DMS53 treated with DMSO at 0.1 percent for 48 hours (cell line): Measurements from ENCODE around the gene GCNT2.
"Not testable (repeated sequence)": the region's sequence is repeated elsewhere in the genome, so short reads cannot be mapped to it uniquely, and the experiment has no call there.

Experiments used
- DNase-seq: peaks from one replicate; lab custom pipeline; 2025; ENCODE audit not compliant: unreplicated experiment; lab: John Stamatoyannopoulos, UW

GCNT2 gene

GRCh38 chr6:10603219-10603618 is 82.1 kb downstream of the GCNT2 start:
- no peak for DNase-seq

DNA sequence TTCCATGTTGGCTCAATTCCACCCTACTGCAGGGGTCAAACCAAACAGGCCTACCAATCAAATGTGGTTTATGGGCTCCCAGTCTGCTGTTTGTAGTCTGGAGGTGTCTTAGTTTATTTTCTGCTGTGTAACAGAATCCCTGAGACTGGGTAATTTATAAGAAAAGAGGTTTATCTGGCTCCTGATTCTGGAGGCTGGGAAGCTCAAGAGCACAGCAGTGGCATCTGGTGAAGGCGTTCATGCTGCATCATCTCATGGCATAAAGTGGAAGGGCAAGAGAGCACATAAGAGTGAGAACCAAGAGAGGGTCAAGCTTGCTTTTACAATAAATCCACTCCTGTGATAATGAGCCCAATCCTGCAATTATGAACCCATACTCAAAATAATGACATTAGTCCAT is 87.9 kb downstream of the GCNT2 start:
- no peak for DNase-seq

DNA sequence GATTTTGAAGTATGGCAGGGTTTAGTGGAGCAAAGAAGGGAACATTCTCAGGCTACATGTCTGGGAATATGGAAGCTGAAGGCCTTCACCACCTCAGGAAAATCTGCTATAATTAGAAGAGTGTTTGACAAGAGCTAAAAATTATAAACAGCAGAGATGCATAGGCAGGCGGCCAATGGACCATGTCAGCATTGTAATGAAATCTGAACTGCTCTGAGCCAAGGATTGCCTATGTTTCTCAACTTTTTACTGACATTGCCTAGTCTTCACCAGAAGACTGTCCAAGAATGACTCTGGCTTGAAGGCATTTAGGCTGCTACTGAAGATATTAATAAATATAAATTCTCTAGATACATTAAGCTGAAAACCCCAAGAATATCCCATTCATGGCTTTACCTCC is 89.1 kb downstream of the GCNT2 start:
- DNase-seq: no peak

DNA sequence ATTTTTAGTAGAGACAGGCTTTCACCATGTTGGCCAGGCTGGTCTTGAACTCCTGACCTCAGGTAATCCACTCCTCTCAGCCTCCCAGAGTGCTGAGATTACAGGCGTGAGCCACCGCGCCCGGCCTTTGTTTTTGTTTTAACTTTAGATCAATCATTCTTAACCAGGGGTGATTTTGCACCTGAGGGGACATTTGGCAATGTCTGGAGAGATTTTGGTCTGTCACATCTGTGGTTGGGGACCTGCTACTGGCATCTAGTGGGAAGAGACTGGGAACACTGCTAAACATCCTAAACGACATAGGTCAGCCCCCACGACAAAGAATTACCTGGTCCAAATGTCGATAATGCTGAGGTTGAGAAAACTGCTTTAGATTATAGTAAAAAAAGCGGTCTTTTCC is 91.0 kb downstream of the GCNT2 start:
- no peak for DNase-seq

- no peak for DNase-seq
Measured at GRCh38 chr6:10613077-10613476, 91.9 kb downstream of the GCNT2 start.

GRCh38 chr6:10613723-10614122 is 92.6 kb downstream of the GCNT2 start:
- peak; percentile 47 for DNase-seq

GRCh38 chr6:10615675-10616074 is 94.5 kb downstream of the GCNT2 start:
- no peak for DNase-seq

DNA sequence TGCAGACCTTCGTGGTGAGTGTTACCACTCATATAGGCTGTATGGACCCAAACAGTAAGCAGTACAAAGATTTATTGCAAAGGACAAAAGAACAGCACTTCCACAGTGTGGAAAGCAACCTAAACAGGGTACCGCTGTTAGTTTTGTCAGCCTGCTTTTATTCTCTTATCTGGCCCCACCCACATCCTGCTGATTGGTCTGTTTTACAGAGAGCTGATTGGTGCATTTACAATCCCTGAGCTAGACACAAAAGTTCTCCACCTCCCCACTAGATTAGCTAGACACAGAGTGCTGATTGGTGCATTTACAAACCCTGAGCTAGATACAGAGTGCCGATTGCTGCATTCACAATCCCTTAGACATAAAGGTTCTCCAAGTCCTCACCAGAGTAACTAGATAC is 95.1 kb downstream of the GCNT2 start:
- DNase-seq: not testable (repeated sequence)

DNA sequence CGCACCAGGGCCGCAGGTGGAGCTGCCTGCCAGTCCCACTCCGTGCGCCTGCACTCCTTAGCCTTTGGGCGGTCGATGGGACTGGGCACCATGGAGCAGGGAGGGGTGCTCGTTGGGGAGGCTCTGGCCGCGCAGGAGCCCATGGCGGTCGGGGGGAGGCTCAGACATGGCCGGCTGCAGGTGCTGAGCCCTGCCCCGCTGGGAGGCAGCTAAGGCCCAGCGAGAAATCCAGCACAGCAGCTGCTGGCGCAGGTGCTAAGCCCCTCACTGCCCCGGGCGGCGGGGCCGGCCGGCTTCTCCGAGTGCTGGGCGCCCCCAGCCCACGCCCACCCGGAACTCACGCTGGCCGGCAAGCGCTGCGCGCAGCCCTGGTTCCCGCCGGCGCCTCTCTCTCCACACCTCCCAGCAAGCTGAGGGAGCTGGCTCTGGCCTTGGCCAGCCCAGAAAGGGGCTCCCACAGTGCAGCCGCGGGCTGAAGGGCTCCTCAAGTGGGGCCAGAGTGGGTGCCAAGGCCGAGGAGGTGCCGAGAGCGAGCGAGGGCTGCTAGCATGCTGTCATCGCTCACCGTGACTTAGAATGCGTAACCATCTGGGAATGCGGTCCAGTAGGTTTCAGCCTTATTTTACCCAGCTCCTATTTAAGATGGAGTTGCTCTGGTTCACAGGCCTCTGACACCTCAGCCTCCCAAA is 96.0 kb downstream of the GCNT2 start:
- no peak for DNase-seq

DNA sequence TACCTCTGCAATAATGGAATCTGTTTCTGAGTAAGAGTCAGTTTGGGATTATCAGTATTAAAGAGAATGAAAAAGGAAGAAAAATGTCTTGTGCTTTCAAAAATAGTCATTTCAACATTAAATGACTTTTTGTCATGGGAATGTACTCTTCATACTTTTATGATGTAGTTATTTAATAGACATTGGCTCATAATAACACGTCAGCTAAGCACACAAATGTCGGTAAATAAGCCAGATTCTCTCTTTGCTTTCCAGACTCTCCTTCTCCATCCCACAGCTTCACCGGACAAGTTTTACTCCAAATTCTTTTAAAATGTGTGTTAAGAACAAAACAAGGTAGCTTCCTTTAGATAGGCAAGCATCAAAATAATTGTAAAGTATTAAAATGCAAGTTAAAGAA is 97.3 kb downstream of the GCNT2 start:
- DNase-seq: no peak

DNA sequence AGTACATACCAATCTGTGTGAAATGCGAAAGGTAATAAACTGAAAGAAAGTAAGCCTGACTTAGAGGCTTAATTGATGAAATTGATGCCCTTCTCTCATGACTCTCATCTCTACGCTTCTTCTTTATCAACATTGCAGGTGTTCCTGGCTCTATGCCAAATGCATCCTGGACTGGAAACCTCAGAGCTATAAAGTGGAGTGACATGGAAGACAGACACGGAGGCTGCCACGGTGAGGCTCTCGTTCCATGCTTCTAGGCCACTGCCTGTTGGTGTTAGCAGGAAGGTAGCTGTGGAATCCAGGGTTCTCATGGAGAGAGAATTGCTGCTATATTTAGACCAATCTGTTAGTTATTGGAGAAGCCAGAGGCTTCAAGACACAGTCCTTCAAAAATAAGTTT is 100.1 kb downstream of the GCNT2 start:
- DNase-seq: no peak

DNA sequence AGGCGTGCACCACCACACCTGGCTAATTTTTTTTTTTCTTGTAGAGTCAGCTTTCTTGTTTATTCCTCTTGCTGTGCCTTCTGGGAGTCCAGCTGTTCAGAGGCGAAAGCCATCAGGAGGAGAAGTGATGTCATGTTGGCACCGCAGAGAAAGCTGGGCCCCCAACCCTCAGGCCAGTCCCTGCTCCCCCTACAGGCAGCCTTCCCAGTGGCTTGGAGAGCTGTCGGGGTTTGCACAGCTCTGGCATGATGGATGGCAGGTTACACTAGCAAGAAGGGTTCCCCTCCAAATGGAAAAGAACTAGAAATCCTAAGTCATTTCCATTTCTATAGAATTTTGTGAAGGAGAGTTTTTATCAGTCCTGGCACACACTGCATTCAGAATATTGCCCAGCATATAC is 100.7 kb downstream of the GCNT2 start:
- DNase-seq: no peak

DNA sequence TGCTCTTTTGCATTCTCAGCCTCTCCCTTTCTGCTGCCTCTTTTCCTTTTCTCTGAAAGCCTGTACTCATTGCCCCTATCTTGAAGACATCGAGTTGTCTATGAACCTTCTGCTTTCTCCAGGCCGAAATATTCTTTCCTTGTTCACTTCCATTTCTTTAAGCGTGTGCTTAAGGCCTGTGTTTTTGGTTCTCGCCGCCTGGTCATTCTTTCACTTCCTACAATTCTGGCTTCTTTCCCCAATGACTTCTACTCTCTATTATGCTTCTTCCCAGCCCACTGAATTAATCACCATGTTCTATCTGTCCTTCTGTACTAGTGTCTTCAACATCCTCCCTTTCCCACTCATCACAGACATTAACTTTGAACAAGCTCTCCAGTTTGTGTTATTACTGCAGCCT is 103.7 kb downstream of the GCNT2 start:
- DNase-seq: no peak

DNA sequence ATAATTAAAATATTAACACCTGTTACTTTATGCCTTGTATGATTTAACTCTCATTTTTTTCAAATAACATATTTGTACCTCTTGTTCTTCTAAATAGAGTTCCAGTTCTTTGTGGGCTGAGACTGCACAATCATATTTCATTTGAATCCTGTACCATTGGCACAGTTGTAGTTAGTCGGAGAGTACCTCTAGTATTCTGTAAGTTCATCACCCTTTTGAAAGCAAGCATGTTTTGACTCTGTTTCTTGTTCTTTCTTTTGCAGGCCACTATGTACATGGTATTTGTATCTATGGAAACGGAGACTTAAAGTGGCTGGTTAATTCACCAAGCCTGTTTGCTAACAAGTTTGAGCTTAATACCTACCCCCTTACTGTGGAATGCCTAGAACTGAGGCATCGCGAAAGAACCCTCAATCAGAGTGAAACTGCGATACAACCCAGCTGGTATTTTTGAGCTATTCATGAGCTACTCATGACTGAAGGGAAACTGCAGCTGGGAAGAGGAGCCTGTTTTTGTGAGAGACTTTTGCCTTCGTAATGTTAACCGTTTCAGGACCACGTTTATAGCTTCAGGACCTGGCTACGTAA is 105.1 kb downstream of the GCNT2 start:
- no peak for DNase-seq

- DNase-seq: no peak
Measured at GRCh38 chr6:10627800-10628199, 106.6 kb downstream of the GCNT2 start.

- DNase-seq: no peak
Measured at GRCh38 chr6:10630178-10630577, 109.0 kb downstream of the GCNT2 start.

DNA sequence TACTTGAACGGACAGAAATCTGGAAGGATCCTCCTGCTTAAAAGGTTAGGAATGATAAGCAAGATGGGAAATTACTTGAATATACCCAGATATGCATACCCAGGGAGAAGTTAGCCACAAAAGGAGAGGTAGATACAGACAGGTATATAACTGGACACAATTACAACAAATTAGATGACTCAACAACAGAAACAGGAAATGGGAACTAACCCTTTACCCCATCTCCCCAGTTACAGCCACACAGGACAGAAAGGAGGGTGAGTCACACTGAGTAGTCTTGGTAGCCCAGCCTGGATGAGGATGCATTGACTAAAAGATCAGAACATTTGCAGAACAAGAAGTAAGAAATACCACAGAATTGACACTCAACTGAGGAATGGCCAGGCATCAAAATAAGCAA is 112.1 kb downstream of the GCNT2 start:
- DNase-seq: peak; percentile 31

- DNase-seq: no peak
Measured at GRCh38 chr6:10640412-10640811, 119.3 kb downstream of the GCNT2 start.

DNA sequence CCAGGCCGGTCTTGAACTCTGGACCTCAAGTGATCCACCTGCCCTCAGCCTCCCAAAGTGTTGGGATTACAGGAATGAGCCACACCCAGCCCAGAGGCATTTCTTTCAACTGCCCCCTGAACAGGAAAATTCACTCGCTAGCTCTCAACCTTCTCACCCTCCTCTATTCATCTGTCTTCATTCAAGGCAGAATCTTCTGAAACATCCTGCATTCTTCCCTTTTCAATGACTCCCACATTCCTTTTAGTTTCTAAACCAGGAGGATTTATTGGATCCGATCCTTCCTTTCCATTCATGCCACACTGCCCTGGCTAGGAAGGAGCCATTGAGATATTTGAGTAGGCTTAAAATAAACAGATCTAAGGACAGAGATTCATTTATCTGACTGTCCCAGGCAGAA is 120.4 kb downstream of the GCNT2 start:
- DNase-seq: no peak

DNA sequence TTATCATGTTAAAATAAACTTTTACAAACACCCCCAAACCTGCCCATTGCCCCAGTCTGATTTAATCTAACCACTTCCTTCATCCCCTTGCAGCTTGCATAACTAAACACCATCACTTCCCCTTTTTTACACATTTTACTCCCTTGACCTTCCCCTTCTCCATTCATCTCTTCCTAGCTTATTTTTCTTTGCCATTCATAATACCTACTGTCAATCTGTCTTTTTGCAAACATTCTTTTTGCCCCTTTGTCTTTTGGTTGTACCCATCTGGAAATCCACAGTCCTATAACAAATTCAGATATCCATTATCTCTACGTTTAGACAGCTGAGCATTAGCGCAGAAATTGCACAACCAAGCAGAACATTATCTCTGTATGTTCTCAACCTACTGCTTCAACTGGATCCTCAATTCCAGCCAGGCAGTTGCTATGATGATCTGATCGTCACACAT is 122.1 kb downstream of the GCNT2 start:
- no peak for DNase-seq

DNA sequence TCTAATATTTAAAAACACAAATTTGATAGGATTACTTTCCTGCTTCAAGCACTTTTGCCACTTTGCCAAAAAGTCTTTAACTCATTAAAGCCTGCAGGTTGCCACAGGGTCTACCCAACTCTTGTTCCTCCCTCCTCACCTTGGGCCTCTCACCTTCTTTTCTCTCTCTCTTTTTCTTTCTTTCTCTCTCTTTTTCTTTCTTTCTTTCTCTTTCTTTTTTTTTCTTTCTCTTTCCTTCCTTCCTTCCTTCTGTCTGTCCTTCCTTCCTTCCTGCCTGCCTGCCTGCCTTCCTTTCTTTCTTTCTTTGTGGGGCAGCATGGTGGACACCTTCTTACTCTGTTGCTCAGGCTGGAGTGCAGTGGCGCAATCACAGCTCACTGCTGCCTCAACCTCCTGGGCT is 123.1 kb downstream of the GCNT2 start:
- DNase-seq: no peak

DNA sequence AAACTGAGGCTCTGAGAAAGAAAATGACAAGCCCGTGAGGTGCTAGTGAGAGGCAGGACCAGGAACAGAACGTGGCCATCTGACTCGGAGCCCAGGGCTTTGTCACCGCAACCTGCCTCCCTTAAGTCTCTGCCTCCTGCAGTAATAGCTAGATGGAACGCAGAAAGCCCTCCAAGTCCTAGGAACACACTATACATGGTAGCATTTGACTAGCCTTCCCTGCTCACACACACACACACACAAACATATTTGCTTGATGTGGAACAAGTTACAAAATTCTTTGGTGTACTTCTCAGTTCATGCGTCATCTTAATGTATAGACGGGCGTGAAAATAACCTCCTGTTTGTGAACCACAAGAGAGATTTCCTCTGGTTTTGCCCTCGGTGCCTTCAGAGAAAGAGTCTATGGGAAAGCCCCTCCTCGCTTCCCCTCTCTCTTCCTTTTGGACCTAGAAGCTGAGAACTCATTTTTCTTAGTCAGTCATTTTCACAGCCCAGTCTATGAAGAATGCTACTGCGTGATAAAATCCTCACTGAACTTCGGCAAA is 134.4 kb downstream of the GCNT2 start:
- no peak for DNase-seq
